CD4-positive, CD25-positive, alpha-beta regulatory T cell (primary cell): ENCODE measurements around the gene OMP. TPM values are rescaled to one million over a fixed set of nuclear protein-coding genes. Genes with fewer than 3 reads are reported as not detected.
A peak's percentile ranks its signal among the peaks of the same experiment; 100 is the strongest.

Experiments used
- ATAC-seq, 2 donors: fragments of 150-1000 bp; cut with Tn5 transposase; one replicate each; pipeline ENCODE4 v1.10.0; 2021; ENCODE audit warnings: low read depth in 2 of 2, moderate number of reproducible peaks in 2 of 2, moderate library complexity in 1 of 2
- DNase-seq, 3 donors: peaks; one replicate each; pipeline versions ENCODE4 v3.0.0 to v3.0.0-alpha.2; 2012 to 2022; ENCODE audit warnings: mixed read lengths in 1 of 3
- H3K27ac ChIP-seq: one replicate; pipeline ENCODE4 v1.7.0; 2013; ENCODE audit warnings: mild to moderate bottlenecking, low read length; ENCODE audit not compliant: insufficient read depth, poor library complexity, severe bottlenecking
- H3K27me3 ChIP-seq: one replicate; pipeline ENCODE4 v1.7.0; 2013; ENCODE audit warnings: low read length; ENCODE audit not compliant: control insufficient read depth, insufficient read depth
- H3K36me3 ChIP-seq: one replicate; pipeline ENCODE4 v1.7.0; 2013; ENCODE audit warnings: mild to moderate bottlenecking, low read length, moderate library complexity; ENCODE audit not compliant: control insufficient read depth, insufficient read depth
- H3K4me1 ChIP-seq: 2 replicates; pipeline ENCODE4 v1.7.0; 2013; ENCODE audit warnings: mild to moderate bottlenecking, low read length; ENCODE audit not compliant: insufficient read depth, control insufficient read depth, poor library complexity, severe bottlenecking
- H3K4me3 ChIP-seq: one replicate; pipeline ENCODE4 v1.7.0; 2013; ENCODE audit warnings: low read depth, mild to moderate bottlenecking, low read length, moderate library complexity
- H3K9me3 ChIP-seq, 2 experiments: 1 replicate in 1 of 2; 2 replicates in 1 of 2; pipeline ENCODE4 v1.7.0; 2013; ENCODE audit warnings: low read length in 2 of 2, mild to moderate bottlenecking in 1 of 2, moderate library complexity in 1 of 2; ENCODE audit not compliant: control insufficient read depth in 2 of 2
- H3K27ac Mint-ChIP-seq, 3 donors: one replicate each; pipeline ENCODE4 v1.8.0; 2020 to 2022; ENCODE audit warnings: mild to moderate bottlenecking in 3 of 3, mixed read lengths in 3 of 3, moderate library complexity in 2 of 3
- H3K27me3 Mint-ChIP-seq: one replicate; pipeline ENCODE4 v1.8.0; 2022; ENCODE audit warnings: mild to moderate bottlenecking, mixed read lengths
- H3K36me3 Mint-ChIP-seq: one replicate; pipeline ENCODE4 v1.8.0; 2020; ENCODE audit warnings: mixed read lengths
- H3K4me1 Mint-ChIP-seq, 4 donors: one replicate each; pipeline ENCODE4 v1.8.0; 2020 to 2022; ENCODE audit warnings: mixed read lengths in 4 of 4, mild to moderate bottlenecking in 1 of 4
- H3K4me3 Mint-ChIP-seq, 4 donors: one replicate each; pipeline ENCODE4 v1.8.0; 2020 to 2022; ENCODE audit warnings: mild to moderate bottlenecking in 4 of 4, mixed read lengths in 4 of 4, moderate library complexity in 3 of 4
- H3K9me3 Mint-ChIP-seq, 7 donors: one replicate each; pipeline ENCODE4 v1.8.0; 2020 to 2022; ENCODE audit warnings: mixed read lengths in 7 of 7, mild to moderate bottlenecking in 3 of 7, moderate library complexity in 2 of 7
- polyA plus RNA-seq, 4 donors: library from polyadenylated mRNA; unstranded; fragments of 300-500 nt; fragmentation: Illumina TruSeq; gene quantifications; one replicate each; pipeline ENCODE4 v1.2.3, GENCODE V29; 2021
- total RNA-seq: library from RNA; stranded (reverse); gene quantifications from one replicate; pipeline ENCODE4 v1.2.3, GENCODE V29; 2022

Gene OMP
- total and polyA plus RNA-seq, 5 donors from 2014 or later = not detected

DNA sequence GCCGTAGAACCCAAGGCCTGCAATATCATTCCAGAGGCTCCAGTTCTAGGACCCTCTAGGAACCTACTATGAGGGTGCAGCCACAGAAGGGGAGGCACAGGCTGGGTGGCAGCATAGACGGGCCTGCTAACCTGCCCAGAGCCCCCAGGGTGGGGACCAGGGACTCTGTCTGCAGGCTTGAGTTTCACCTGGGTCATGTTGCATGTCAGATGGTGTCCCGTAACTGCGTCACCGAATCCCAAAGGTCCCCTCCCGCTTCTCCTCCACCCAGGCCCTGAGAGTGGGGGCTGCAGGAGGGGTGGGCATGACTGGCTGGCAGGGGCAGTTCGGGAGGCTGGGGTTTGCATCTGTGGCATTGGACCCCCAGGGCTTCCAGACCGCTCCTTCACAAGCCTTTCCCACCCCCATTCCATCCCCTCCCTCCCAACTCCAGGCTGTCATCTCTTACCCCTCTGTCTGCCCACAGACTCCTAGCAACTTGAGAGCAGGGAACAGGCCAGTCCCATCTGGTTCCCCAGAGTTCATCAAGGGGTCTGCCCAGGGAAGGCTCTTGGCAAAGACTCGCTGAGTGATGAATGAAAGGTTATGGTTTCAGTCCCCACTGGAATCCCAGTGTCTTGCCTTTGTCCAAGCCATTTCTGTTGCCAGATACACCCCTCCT, 41.7 kb downstream of the OMP start:
- Mint-ChIP-seq H3K4me1 (peaks cover 6 to 29% (median 11%) of the 10 kb centered on the region in 4 donors), H3K36me3 (no peaks in the 10 kb centered on the region), H3K4me3 (no peak overlapping the region), H3K9me3 (no peaks in the 10 kb centered on the region), H3K27me3 (peaks cover 1% of the 10 kb centered on the region), H3K27ac (no peak overlapping the region)
- no peak overlapping the region for H3K4me3 ChIP-seq
- ATAC-seq (no peak), DNase-seq (no peak)
- H3K27me3 ChIP-seq = no peaks in the 10 kb centered on the region
- no peaks in the 10 kb centered on the region for H3K36me3 ChIP-seq
- no peaks in the 10 kb centered on the region for H3K9me3 ChIP-seq
- no peak overlapping the region for H3K27ac ChIP-seq
- H3K4me1 ChIP-seq = peaks cover 13% of the 10 kb centered on the region

DNA sequence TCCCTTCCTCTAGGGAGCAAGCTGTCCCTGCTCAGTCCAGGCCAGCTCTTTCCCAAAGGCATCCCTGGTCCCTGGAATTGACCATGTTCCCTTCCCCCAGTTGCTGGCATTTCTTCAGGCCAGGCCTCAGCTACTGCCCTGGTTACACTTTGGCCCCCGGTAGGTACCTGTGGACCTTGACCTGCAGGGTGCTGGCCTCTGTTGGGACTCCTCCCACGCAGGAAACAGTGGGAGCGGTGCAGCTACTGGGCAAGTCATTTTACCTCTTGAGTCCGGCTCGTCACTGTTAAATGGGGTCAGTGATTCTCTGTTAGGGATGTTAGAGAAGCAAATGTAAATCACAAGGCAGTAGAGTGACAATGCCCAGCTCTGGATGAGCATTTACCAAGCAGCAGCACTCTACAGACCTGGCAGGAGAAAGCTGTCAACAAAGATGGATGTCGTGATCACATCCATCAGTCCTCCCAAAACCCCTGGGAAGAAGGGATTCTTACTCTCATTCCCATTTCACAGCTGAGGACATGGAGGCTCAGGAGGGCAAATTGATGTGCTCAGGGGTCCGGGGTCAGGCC, 42.3 kb downstream of the OMP start:
- ATAC-seq = no peak

DNA sequence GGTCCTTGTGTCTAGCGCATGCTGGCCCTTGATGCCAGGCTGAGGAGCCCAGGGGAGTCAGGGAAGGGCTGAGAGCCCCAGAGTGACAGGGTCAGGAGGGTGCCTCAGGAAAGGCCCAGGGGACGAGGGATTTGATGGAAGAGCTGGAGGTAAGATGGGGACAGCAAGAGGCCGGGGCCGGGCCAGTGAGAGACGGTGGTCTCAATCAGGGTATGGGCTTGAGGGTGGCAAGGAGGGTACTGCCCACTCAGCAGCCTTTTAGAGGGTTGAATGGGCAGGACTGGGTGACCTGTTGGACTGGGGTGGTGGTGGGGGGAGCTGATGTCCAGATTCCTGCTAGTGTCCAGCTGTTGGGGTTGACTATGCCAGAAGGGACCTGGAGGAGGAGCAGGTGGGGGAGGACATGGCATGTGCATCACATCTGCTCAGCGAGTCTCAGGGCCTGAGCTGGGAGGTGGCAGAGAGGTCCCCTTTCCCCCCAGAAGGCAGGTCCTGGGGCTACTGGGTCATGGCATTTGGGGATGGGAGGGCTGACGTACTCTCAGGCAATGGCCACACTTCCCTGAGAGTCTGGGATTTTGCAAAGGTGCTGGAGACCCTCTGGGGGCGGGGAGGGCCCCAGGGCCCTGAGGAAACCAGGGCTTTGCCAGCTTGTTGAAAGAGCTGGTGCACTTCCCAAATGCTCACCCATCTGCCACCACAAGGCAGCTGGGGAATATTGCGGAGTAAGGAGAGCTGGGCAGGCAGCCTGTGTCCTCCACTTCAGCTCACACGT, 43.8 kb downstream of the OMP start:
- DNase-seq (no peak), ATAC-seq (no peak)
- Mint-ChIP-seq H3K27me3 (no peaks in the 10 kb centered on the region), H3K36me3 (no peaks in the 10 kb centered on the region), H3K9me3 (no peaks in the 10 kb centered on the region), H3K4me3 (peak overlapping the region in 2 of 4 donors; percentile 20 to 43), H3K27ac (peak overlapping the region in 2 of 3 donors; percentile 3 to 47), H3K4me1 (peaks cover 6 to 32% (median 13%) of the 10 kb centered on the region in 4 donors)
- Histone ChIP-seq H3K4me3 (no peak overlapping the region), H3K36me3 (no peaks in the 10 kb centered on the region), H3K27ac (no peak overlapping the region), H3K4me1 (peaks cover 16% of the 10 kb centered on the region), H3K27me3 (no peaks in the 10 kb centered on the region), H3K9me3 (no peaks in the 10 kb centered on the region)

More for the DNA sequence above, 42.3 kb downstream of the OMP start:
- Mint-ChIP-seq H3K9me3 (no peaks in the 10 kb centered on the region), H3K27ac (no peak overlapping the region), H3K27me3 (no peaks in the 10 kb centered on the region), H3K4me3 (peak overlapping the region in 1 of 4 donors; percentile 44), H3K4me1 (peaks cover 6 to 29% (median 11%) of the 10 kb centered on the region in 4 donors), H3K36me3 (no peaks in the 10 kb centered on the region)
- DNase-seq = no peak
- Histone ChIP-seq H3K4me3 (no peak overlapping the region), H3K27me3 (no peaks in the 10 kb centered on the region), H3K9me3 (no peaks in the 10 kb centered on the region), H3K36me3 (no peaks in the 10 kb centered on the region), H3K4me1 (peaks cover 13% of the 10 kb centered on the region), H3K27ac (no peak overlapping the region)

DNA sequence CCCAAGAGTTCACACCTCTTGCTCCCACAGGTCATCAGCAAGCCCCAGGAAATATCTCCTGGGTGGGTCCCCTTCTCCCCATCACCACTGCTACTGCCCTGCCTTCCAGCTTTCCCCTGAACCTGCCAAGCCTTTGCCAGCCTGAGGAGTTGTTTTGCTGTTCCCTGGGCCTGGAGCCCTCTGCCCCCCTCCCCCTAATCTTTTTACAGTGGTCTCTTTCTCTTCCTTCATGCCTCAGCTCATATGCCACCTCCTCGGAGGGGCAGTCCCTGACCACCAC, 44.3 kb downstream of the OMP start:
- H3K4me1 Mint-ChIP-seq = peaks cover 2 to 36% (median 15%) of the 10 kb centered on the region in 4 donors
- Histone ChIP-seq H3K4me3 (no peak overlapping the region), H3K4me1 (peaks cover 20% of the 10 kb centered on the region), H3K27ac (no peak overlapping the region), H3K9me3 (no peaks in the 10 kb centered on the region), H3K36me3 (no peaks in the 10 kb centered on the region), H3K27me3 (no peaks in the 10 kb centered on the region)
- H3K27ac Mint-ChIP-seq = peak overlapping the region in 2 of 3 donors; percentile 3 to 47
- ATAC-seq = no peak
- peak overlapping the region in 3 of 4 donors; percentile 20 to 62 (median 43) for H3K4me3 Mint-ChIP-seq
- no peak for DNase-seq
- H3K27me3 Mint-ChIP-seq = no peaks in the 10 kb centered on the region
- no peaks in the 10 kb centered on the region for H3K9me3 Mint-ChIP-seq
- H3K36me3 Mint-ChIP-seq = no peaks in the 10 kb centered on the region

DNA sequence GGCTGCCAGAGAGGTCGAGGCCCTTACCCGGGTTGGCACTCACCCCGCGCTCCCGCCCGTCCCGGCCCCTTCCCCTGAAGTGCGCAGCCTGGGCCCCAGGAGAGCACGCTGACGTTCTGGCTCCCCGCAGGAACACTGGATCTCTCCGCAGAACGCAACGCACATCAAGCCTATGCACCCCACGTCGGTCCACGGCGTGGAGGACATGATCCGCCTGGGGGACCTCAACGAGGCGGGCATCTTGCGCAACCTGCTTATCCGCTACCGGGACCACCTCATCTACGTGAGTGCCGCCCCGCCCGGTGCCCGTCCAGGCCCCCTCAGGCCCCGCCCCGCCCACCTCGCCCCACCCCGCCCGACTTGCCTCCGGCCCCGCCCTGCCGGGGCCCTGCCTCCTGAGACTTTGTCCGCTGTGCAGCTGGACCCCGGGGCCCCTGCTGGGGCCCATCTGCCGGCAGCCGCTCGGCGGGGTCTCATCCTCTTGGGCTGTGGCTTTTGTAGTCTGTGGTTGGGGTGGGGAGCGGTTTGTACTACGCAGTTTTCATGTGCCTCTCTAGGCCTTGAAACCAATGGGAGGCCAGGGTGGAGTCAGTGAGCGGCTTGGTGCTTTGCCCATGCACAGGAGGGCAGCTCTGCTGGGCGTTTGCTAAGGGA, 45.2 kb downstream of the OMP start:
- H3K27ac ChIP-seq = no peak overlapping the region
- Mint-ChIP-seq H3K4me3 (peak overlapping the region; percentile 24 to 77 (median 72)), H3K27me3 (no peaks in the 10 kb centered on the region), H3K9me3 (no peaks in the 10 kb centered on the region), H3K36me3 (no peaks in the 10 kb centered on the region), H3K4me1 (peaks cover 0 to 38% (median 18%) of the 10 kb centered on the region in 4 donors), H3K27ac (peak overlapping the region in 2 of 3 donors; percentile 32 to 55)
- H3K27me3 ChIP-seq = no peaks in the 10 kb centered on the region
- H3K36me3 ChIP-seq = no peaks in the 10 kb centered on the region
- no peaks in the 10 kb centered on the region for H3K9me3 ChIP-seq
- DNase-seq (peak; percentile 19 to 50 (median 25)), ATAC-seq (peak; percentile 40 to 43)
- peaks cover 23% of the 10 kb centered on the region for H3K4me1 ChIP-seq
- no peak overlapping the region for H3K4me3 ChIP-seq

DNA sequence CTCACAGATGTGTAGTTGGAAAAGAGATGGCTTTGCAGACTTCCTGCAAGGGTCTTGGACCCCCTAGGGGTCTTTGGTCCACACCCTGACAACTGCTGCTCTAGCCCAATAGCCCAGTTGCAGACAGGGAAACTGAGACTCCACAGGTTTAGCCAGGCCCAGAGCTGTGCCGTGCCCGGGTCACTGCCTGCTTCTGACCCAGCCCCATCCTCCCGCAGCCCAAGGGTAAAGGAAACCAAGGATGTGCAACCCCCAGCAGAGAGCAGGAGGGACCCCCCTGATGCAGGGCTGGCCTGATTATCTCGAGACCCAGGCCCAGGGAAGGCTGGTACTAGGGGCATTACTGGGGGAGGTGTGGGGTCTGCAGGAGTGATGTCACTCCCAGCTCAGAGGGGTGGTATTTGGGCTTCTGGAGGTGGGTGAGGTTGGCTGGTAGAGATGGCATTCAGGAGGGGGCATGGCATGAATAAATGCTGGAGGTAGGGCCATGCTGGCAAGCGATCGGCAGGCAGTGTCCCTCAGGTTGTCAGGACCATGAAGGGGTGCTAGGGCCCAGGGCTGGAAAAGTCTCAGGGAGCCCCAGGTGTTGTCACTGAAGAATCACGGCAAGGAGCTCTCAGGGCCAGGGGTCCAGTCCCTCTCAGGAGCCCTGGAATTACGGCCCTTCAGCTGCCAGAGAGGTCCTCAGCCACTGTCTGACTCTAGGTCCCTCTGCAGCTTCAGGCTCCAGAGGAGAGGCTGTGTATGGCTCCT, 46.5 kb downstream of the OMP start:
- Histone ChIP-seq H3K4me3 (no peak overlapping the region), H3K4me1 (peaks cover 36% of the 10 kb centered on the region), H3K36me3 (no peaks in the 10 kb centered on the region), H3K27me3 (no peaks in the 10 kb centered on the region), H3K9me3 (no peaks in the 10 kb centered on the region), H3K27ac (no peak overlapping the region)
- H3K36me3 Mint-ChIP-seq = no peaks in the 10 kb centered on the region
- ATAC-seq (no peak), DNase-seq (no peak)
- no peaks in the 10 kb centered on the region for H3K9me3 Mint-ChIP-seq
- H3K27ac Mint-ChIP-seq = no peak overlapping the region
- no peaks in the 10 kb centered on the region for H3K27me3 Mint-ChIP-seq
- peaks cover 0 to 43% (median 22%) of the 10 kb centered on the region in 4 donors for H3K4me1 Mint-ChIP-seq
- no peak overlapping the region for H3K4me3 Mint-ChIP-seq

DNA sequence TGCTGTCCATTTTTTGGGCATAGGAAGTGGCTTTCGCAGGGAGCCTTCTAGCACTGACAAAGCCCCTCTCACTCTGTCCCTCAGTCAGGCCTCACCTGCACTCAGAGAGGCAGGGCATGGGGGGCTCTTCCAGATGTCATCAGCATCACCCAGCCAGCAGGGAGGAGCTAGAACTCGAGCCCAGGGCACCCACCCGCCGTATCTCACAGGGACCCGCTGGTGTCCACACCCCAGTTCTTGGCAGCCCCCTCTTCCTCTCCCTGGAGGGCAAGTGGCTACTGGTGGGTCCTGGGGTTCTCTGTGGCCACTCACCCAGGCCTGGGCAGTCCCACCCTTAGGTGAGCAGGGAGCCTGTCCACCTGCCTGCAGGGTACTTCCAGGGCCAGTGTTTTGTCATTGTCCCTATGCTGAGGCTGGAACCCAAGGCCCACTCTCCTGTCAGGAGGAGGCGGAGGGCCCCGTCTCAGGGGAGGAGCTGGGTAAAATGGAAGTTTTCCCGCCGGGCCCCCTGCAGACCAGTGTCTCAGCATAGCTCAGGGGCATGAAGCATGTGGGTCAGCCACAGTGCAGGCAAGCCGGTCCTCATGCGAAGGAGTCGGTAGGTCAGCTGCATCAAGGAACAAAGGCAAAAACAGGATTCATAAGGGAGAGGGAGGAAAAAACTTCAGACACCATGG, 47.2 kb downstream of the OMP start:
- no peaks in the 10 kb centered on the region for H3K27me3 Mint-ChIP-seq
- peaks cover 37% of the 10 kb centered on the region for H3K4me1 ChIP-seq
- H3K27ac ChIP-seq = no peak overlapping the region
- H3K4me1 Mint-ChIP-seq = peaks cover 0 to 46% (median 26%) of the 10 kb centered on the region in 4 donors
- H3K9me3 Mint-ChIP-seq = no peaks in the 10 kb centered on the region
- H3K36me3 Mint-ChIP-seq = no peaks in the 10 kb centered on the region
- no peak for DNase-seq
- peak overlapping the region in 1 of 3 donors; percentile 47 for H3K27ac Mint-ChIP-seq
- H3K36me3 ChIP-seq = no peaks in the 10 kb centered on the region
- ATAC-seq = no peak
- no peaks in the 10 kb centered on the region for H3K27me3 ChIP-seq
- H3K4me3 Mint-ChIP-seq = no peak overlapping the region
- no peak overlapping the region for H3K4me3 ChIP-seq
- no peaks in the 10 kb centered on the region for H3K9me3 ChIP-seq
